Epithelial cell of proximal tubule (primary cell): ENCODE results near the gene UBE2F. TPM values are rescaled to one million over a fixed set of nuclear protein-coding genes. Genes with fewer than 3 reads are reported as not detected.

Source experiments
- DNase-seq: peaks from one replicate; pipeline ENCODE4 v3.0.0-alpha.2; 2011; ENCODE audit warnings: low read depth
- H3K4me3 ChIP-seq: 2 replicates; pipeline ENCODE4 v1.5.1; 2011; ENCODE audit warnings: low read depth, mild to moderate bottlenecking, low read length
- total RNA-seq: library from RNA; depleted of rRNA; stranded (reverse); fragments of >200 nt; gene quantifications from 2 replicates; pipeline ENCODE4 v1.2.3, GENCODE V29; 2015
- TF ChIP-seq, protein P1 (sequence below): conservative IDR thresholded peaks from 2 replicates; pipeline ENCODE4 v1.5.1; 2012; ENCODE audit warnings: low read depth, mild to moderate bottlenecking, low read length

Gene UBE2F
- total RNA-seq, 1 donor from 2014 or later = 54.8 TPM

DNA sequence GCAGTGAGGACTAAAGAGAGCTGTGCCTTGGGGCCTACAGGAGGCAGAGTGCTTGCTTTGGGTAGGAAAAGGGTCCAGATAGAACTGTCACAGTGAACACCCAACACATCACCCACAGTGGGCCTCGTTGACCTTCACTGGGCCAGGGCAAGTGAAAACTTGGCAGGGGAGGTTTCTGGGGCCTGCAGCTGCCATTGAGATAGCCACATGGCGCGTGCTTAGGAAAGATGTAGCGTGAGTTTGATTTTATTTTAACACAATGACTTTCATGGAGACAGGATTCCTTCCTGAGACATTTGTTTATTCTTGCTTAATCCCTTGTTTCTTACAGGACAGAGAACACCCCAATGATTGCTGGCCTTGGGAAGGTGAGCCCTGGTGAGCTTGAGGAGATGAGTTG, 124.1 kb downstream of the UBE2F start:
- H3K4me3 ChIP-seq = no peak overlapping the region
- TF ChIP-seq, protein P1, sequence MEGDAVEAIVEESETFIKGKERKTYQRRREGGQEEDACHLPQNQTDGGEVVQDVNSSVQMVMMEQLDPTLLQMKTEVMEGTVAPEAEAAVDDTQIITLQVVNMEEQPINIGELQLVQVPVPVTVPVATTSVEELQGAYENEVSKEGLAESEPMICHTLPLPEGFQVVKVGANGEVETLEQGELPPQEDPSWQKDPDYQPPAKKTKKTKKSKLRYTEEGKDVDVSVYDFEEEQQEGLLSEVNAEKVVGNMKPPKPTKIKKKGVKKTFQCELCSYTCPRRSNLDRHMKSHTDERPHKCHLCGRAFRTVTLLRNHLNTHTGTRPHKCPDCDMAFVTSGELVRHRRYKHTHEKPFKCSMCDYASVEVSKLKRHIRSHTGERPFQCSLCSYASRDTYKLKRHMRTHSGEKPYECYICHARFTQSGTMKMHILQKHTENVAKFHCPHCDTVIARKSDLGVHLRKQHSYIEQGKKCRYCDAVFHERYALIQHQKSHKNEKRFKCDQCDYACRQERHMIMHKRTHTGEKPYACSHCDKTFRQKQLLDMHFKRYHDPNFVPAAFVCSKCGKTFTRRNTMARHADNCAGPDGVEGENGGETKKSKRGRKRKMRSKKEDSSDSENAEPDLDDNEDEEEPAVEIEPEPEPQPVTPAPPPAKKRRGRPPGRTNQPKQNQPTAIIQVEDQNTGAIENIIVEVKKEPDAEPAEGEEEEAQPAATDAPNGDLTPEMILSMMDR = no peak
- DNase-seq = no peak

- no peak for DNase-seq
- H3K4me3 ChIP-seq = no peak overlapping the region
- TF ChIP-seq, protein P1 = no peak
These were observed 124.7 kb downstream of the UBE2F start for GRCh38 chr2:238091436-238092060.

Other genes starting within 250 kb of the UBE2F start
- 0.14 and 0.75 TPM in 2 replicates for gene RBM44, start 168.2 kb upstream of the UBE2F start, total RNA-seq
- 4.0 and 6.5 TPM in 2 replicates for gene RAMP1, start 107.4 kb upstream of the UBE2F start, total RNA-seq
- gene SCLY, start 94.0 kb downstream of the UBE2F start, total RNA-seq = 11.5 and 41.5 TPM in 2 replicates
- gene ESPNL, start 133.3 kb downstream of the UBE2F start, total RNA-seq = 0.14 and 2.7 TPM in 2 replicates
- gene KLHL30, start 171.7 kb downstream of the UBE2F start, total RNA-seq = 0.72 and 1.7 TPM in 2 replicates
- 9.8 and 86.8 TPM in 2 replicates for gene ERFE, start 192.0 kb downstream of the UBE2F start, total RNA-seq
- gene ILKAP, start 236.7 kb downstream of the UBE2F start, total RNA-seq = 18.2 and 28.9 TPM in 2 replicates